GM12878 (cell line): Measurements from ENCODE around the gene CPB2. TPM values are rescaled to one million over a fixed set of nuclear protein-coding genes. Genes with fewer than 3 reads are reported as not detected.
A peak's percentile ranks its signal among the peaks of the same experiment; 100 is the strongest.

Experiments
- ATAC-seq: fragments of 200-7000 bp; cut with Tn5 transposase; 3 replicates; pipeline ENCODE4 v1.9.1; 2020; ENCODE audit warnings: mild to moderate bottlenecking, moderate library complexity
- BruUV-seq: library from RNA; stranded (reverse); fragments of 400-500 nt; replicated peaks from 2 replicates; lab custom pipeline; 2021; lab: Mats Ljungman, UMichigan
- CTCF ChIA-PET: fragments of 300-600 bp; sonication (Branson Sonifier 250); formaldehyde crosslinking; extraction: SDS; loops from one replicate; lab custom pipeline; 2021; ENCODE audit warnings: inconsistent platforms; lab: Yijun Ruan, JAX
- POLR2A ChIA-PET: fragments of 350-600 bp; formaldehyde crosslinking; extraction: SDS; loops from one replicate; lab custom pipeline; 2021; ENCODE audit warnings: inconsistent platforms; lab: Charles Lee
- RAD21 ChIA-PET: fragments of 300-600 bp; sonication (Branson Sonifier 250); formaldehyde crosslinking; loops from one replicate; lab custom pipeline; 2023; ENCODE audit warnings: antibody characterized with exemption; ENCODE audit not compliant: unreplicated experiment; lab: Charles Lee
- SMC1A ChIA-PET: fragments of 300-600 bp; sonication (Branson Sonifier 250); formaldehyde crosslinking; loops from one replicate; lab custom pipeline; 2023; ENCODE audit not compliant: unreplicated experiment, uncharacterized antibody; lab: Charles Lee
- DNase-seq: peaks from one replicate; pipeline ENCODE4 v3.0.0-alpha.2; 2011; ENCODE audit warnings: low read depth, low spot score
- FAIRE-seq: peaks from 3 replicates; lab custom pipeline; 2011; peaks lifted over from hg19 to GRCh38; lab: Jason Lieb, UNC
- H2AFZ ChIP-seq: 2 replicates; pipeline ENCODE4 v1.6.0; 2011; ENCODE audit warnings: low read depth, low read length, control low read depth; ENCODE audit not compliant: control insufficient read depth
- H3K27ac ChIP-seq: 2 replicates; pipeline ENCODE4 v1.5.1; 2011; ENCODE audit warnings: control low read depth; ENCODE audit not compliant: control insufficient read depth, insufficient read depth
- H3K27me3 ChIP-seq, 2 experiments: replicated peaks in 1 of 2; 2 replicates each; pipeline versions ENCODE4 v1.6.0 to v1.6.1; 2011; ENCODE audit warnings: low read length in 1 of 2; ENCODE audit not compliant: control insufficient read depth in 2 of 2, insufficient read depth in 2 of 2
- H3K36me3 ChIP-seq, 2 experiments: 2 replicates each; pipeline ENCODE4 v1.5.1; 2011; ENCODE audit warnings: low read length in 1 of 2; ENCODE audit not compliant: control insufficient read depth in 2 of 2, insufficient read depth in 2 of 2
- H3K4me1 ChIP-seq: 2 replicates; pipeline ENCODE4 v1.6.1; 2011; ENCODE audit warnings: mild to moderate bottlenecking, low read length, moderate library complexity, mixed read lengths; ENCODE audit not compliant: control insufficient read depth, insufficient read depth
- H3K4me2 ChIP-seq: 2 replicates; pipeline ENCODE4 v1.6.0; 2011; ENCODE audit warnings: control low read depth; ENCODE audit not compliant: control insufficient read depth, insufficient read depth
- H3K4me3 ChIP-seq: fragments of 200-600 bp; sonication (generic); 2 replicates; pipeline ENCODE4 v1.5.1; 2016
- H3K79me2 ChIP-seq: 2 replicates; pipeline ENCODE4 v1.6.0; 2011; ENCODE audit warnings: low read length; ENCODE audit not compliant: control insufficient read depth, insufficient read depth
- H3K9ac ChIP-seq: 2 replicates; pipeline ENCODE4 v1.8.0; 2011; ENCODE audit warnings: low read length, control low read depth, mixed read lengths; ENCODE audit not compliant: control insufficient read depth, insufficient read depth
- H3K9me3 ChIP-seq: replicated peaks from 3 replicates; pipeline ENCODE4 v1.5.1; 2011; ENCODE audit warnings: mild to moderate bottlenecking, low read length; ENCODE audit not compliant: control insufficient read depth, insufficient read depth
- H4K20me1 ChIP-seq: 2 replicates; pipeline ENCODE4 v1.6.0; 2011; ENCODE audit not compliant: control insufficient read depth, insufficient read depth
- ATF7 ChIP-seq: fragments of 450-650 bp; IDR thresholded peaks from 2 replicates; pipeline ENCODE4 v1.6.1; 2016; ENCODE audit warnings: low read depth, mild to moderate bottlenecking
- BCL11A ChIP-seq: IDR thresholded peaks from 2 replicates; pipeline ENCODE4 v1.6.1; 2011; ENCODE audit warnings: low read depth, low read length
- BMI1 ChIP-seq: fragments of 450-650 bp; IDR thresholded peaks from 2 replicates; pipeline ENCODE4 v1.6.1; 2016; ENCODE audit warnings: mild to moderate bottlenecking, moderate library complexity, borderline replicate concordance
- CEBPB ChIP-seq, 2 experiments: fragments of 150-350 bp in 1 of 2; IDR thresholded peaks; 2 replicates each; pipeline ENCODE4 v1.6.1; 2012 to 2014; ENCODE audit warnings: low read depth in 2 of 2, low read length in 2 of 2, borderline replicate concordance in 1 of 2, inconsistent platforms in 1 of 2
- E2F4 ChIP-seq: IDR thresholded peaks from 2 replicates; pipeline ENCODE4 v1.6.1; 2012; ENCODE audit warnings: low read depth, low read length, improper control_type of control experiment
- EP300 ChIP-seq, 2 experiments: fragments of 150-350 bp in 1 of 2; IDR thresholded peaks; 2 replicates each; pipeline ENCODE4 v1.6.1; 2011 to 2012; ENCODE audit warnings: low read depth in 2 of 2, low read length in 2 of 2, borderline replicate concordance in 1 of 2, improper control_type of control experiment in 1 of 2, inconsistent platforms in 1 of 2; ENCODE audit not compliant: control insufficient read depth in 1 of 2
- IKZF1 ChIP-seq: fragments of 450-650 bp; conservative IDR thresholded peaks from 2 replicates; pipeline ENCODE4 v1.6.1; 2017; ENCODE audit warnings: antibody characterized with exemption, mild to moderate bottlenecking
- MTA2 ChIP-seq: fragments of 450-650 bp; IDR thresholded peaks from 2 replicates; pipeline ENCODE4 v1.6.1; 2016; ENCODE audit warnings: low read depth, mild to moderate bottlenecking, moderate library complexity
- RELB ChIP-seq: fragments of 450-650 bp; IDR thresholded peaks from 2 replicates; pipeline ENCODE4 v1.6.1; 2017; ENCODE audit warnings: low read depth, mild to moderate bottlenecking, moderate library complexity
- SIX5 ChIP-seq: IDR thresholded peaks from 2 replicates; pipeline ENCODE4 v1.6.1; 2011; ENCODE audit warnings: mild to moderate bottlenecking, low read depth, low read length, moderate library complexity; ENCODE audit not compliant: severe bottlenecking
- WGBS: methylation state at CpG from one replicate; pipeline ENCODE4 v1.1.6; 2016; ENCODE audit warnings: low lambda C conversion rate; ENCODE audit not compliant: insufficient replicate concordance, insufficient coverage; ENCODE audit errors: missing lambda C conversion rate; 5-methylcytosine and 5-hydroxymethylcytosine counted together
- in situ Hi-C: fragments of 300-500 bp; cut with MboI; formaldehyde crosslinking; loops from 9 replicates; pipeline ENCODE4 v1.14.3; 2018; ENCODE audit warnings: mixed read lengths
- intact Hi-C: fragments of 100-400 bp; cut with micrococcal nuclease; formaldehyde crosslinking; loops from one replicate; pipeline ENCODE4 v1.14.2; 2022; ENCODE audit not compliant: unreplicated experiment
- polyA plus RNA-seq, 11 experiments: library from polyadenylated mRNA; depleted of rRNA in 4 of 11; unstranded in 6 of 11; stranded (reverse) in 5 of 11; fragments of >200 nt; fragmentation: Nextera tagmentation in 4 of 11; fragmentation: Illumina TruSeq in 1 of 11; extraction: Ambion mirVana in 4 of 11; extraction: Trizol in 1 of 11; gene quantifications; 1 replicate in 1 of 11; 2 replicates in 10 of 11; pipeline versions ENCODE4 v1.2.1 to v1.2.3, GENCODE V29; 2011 to 2016; ENCODE audit warnings: inconsistent platforms in 2 of 11, missing spikeins in 2 of 11, low read depth in 1 of 11
- total RNA-seq, 4 experiments: library from RNA; depleted of rRNA in 3 of 4; stranded (reverse); fragments of >200 nt in 3 of 4; fragmentation: Illumina TruSeq in 1 of 4; extraction: Trizol in 1 of 4; gene quantifications; 2 replicates each; pipeline versions ENCODE4 v1.2.1 to v1.2.3, GENCODE V29; 2013 to 2021
- TF ChIP-seq, protein P1 (sequence below): fragments of 150-350 bp; IDR thresholded peaks from 2 replicates; pipeline ENCODE4 v1.6.1; 2014; ENCODE audit warnings: mild to moderate bottlenecking, low read depth, low read length
- TF ChIP-seq, protein P2 (sequence below): IDR thresholded peaks from 2 replicates; pipeline ENCODE4 v1.6.1; 2012; ENCODE audit warnings: low read length, inconsistent platforms
- TF ChIP-seq, protein P3 (sequence below): IDR thresholded peaks from 2 replicates; pipeline ENCODE4 v1.6.1; 2012; ENCODE audit warnings: low read depth, low read length, improper control_type of control experiment
- TF ChIP-seq, protein P4 (sequence below): fragments of 450-650 bp; IDR thresholded peaks from 2 replicates; pipeline ENCODE4 v1.6.1; 2017; ENCODE audit warnings: mild to moderate bottlenecking, low read depth, inconsistent platforms; ENCODE audit not compliant: poor library complexity, severe bottlenecking

CPB2 gene
- total and polyA plus RNA-seq, 10 of the 15 experiments (the other 5 are each of a cell fraction or from before 2014, with no cell fraction given): 0.05 to 0.87 (median 0.13) TPM; not detected in 3

- Histone ChIP-seq H3K9me3 (no peaks in the 10 kb centered on the region), H3K27me3 (no peaks in the 10 kb centered on the region), H3K27ac (no peak overlapping the region), H3K9ac (no peak overlapping the region), H2AFZ (no peak overlapping the region), H3K36me3 (peaks cover 2 to 6% of the 10 kb centered on the region in 2 experiments; a peak in 3 of 4 replicates), H3K4me1 (no peaks in the 10 kb centered on the region), H3K4me2 (no peak overlapping the region), H3K4me3 (no peak overlapping the region), H4K20me1 (no peaks in the 10 kb centered on the region), H3K79me2 (peaks cover 27% of the 10 kb centered on the region)
- ATAC-seq (peak; percentile 90), FAIRE-seq (no peak), DNase-seq (no peak)
- WGBS: 95% methylated on average over 4 of the region's 4 CpGs
- ChIA-PET SMC1A (interaction anchor here (0.6 to 1.6 kb wide), 4 partner anchors 10 to 132 kb away, joined by 3 read pairs; no protein-coding TSS in a partner anchor), POLR2A (no interaction called here), RAD21 (no interaction called here), CTCF (interaction anchor here (0.7 kb wide), 1 partner anchor 26 kb away, joined by 5 read pairs; no protein-coding TSS in a partner anchor)
- intact Hi-C loops (no loop called here), in situ Hi-C loops (no loop called here)
- BruUV-seq: no TSS peak
- peak; percentile 37; the same call in 1 of the 2 replicates for TF ChIP-seq BMI1
- TF ChIP-seq RELB: 0 out of 2 replicates have a peak, but pooled peaks have one; percentile 20
- TF ChIP-seq, protein P1, sequence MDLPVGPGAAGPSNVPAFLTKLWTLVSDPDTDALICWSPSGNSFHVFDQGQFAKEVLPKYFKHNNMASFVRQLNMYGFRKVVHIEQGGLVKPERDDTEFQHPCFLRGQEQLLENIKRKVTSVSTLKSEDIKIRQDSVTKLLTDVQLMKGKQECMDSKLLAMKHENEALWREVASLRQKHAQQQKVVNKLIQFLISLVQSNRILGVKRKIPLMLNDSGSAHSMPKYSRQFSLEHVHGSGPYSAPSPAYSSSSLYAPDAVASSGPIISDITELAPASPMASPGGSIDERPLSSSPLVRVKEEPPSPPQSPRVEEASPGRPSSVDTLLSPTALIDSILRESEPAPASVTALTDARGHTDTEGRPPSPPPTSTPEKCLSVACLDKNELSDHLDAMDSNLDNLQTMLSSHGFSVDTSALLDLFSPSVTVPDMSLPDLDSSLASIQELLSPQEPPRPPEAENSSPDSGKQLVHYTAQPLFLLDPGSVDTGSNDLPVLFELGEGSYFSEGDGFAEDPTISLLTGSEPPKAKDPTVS: no peak
- peak; percentile 98 for TF ChIP-seq MTA2
- peak; percentile 16; the same call in 1 of the 2 replicates for TF ChIP-seq ATF7
- TF ChIP-seq E2F4: no peak
- TF ChIP-seq, protein P2, sequence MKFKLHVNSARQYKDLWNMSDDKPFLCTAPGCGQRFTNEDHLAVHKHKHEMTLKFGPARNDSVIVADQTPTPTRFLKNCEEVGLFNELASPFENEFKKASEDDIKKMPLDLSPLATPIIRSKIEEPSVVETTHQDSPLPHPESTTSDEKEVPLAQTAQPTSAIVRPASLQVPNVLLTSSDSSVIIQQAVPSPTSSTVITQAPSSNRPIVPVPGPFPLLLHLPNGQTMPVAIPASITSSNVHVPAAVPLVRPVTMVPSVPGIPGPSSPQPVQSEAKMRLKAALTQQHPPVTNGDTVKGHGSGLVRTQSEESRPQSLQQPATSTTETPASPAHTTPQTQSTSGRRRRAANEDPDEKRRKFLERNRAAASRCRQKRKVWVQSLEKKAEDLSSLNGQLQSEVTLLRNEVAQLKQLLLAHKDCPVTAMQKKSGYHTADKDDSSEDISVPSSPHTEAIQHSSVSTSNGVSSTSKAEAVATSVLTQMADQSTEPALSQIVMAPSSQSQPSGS: no peak
- TF ChIP-seq, protein P3, sequence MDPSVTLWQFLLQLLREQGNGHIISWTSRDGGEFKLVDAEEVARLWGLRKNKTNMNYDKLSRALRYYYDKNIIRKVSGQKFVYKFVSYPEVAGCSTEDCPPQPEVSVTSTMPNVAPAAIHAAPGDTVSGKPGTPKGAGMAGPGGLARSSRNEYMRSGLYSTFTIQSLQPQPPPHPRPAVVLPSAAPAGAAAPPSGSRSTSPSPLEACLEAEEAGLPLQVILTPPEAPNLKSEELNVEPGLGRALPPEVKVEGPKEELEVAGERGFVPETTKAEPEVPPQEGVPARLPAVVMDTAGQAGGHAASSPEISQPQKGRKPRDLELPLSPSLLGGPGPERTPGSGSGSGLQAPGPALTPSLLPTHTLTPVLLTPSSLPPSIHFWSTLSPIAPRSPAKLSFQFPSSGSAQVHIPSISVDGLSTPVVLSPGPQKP: no peak
- TF ChIP-seq, protein P4, sequence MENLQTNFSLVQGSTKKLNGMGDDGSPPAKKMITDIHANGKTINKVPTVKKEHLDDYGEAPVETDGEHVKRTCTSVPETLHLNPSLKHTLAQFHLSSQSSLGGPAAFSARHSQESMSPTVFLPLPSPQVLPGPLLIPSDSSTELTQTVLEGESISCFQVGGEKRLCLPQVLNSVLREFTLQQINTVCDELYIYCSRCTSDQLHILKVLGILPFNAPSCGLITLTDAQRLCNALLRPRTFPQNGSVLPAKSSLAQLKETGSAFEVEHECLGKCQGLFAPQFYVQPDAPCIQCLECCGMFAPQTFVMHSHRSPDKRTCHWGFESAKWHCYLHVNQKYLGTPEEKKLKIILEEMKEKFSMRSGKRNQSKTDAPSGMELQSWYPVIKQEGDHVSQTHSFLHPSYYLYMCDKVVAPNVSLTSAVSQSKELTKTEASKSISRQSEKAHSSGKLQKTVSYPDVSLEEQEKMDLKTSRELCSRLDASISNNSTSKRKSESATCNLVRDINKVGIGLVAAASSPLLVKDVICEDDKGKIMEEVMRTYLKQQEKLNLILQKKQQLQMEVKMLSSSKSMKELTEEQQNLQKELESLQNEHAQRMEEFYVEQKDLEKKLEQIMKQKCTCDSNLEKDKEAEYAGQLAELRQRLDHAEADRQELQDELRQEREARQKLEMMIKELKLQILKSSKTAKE: peak; percentile 33
- TF ChIP-seq CEBPB (IDR thresholded peaks at IDR 0.05; ENCODE audit: borderline replicate concordance in 1 of 2, low read depth in 2 of 2, low read length in 2 of 2): no peak
- no peak for TF ChIP-seq SIX5
- 0 out of 2 replicates have a peak, but pooled peaks have one; percentile 57 for TF ChIP-seq BCL11A
- TF ChIP-seq EP300 (IDR thresholded peaks at IDR 0.05; ENCODE audit: borderline replicate concordance in 1 of 2, control insufficient read depth in 1 of 2, low read depth in 2 of 2, low read length in 2 of 2): peak in 1 of 2 experiments; percentile 61; a peak in 1 of 4 replicates
- TF ChIP-seq IKZF1: peak; percentile 45
Measured at GRCh38 chr13:46041419-46041839, 63.4 kb downstream of the CPB2 start.
